Measurements from ENCODE around the gene IL15. TPM values are rescaled to one million over a fixed set of nuclear protein-coding genes. Genes with fewer than 3 reads are reported as not detected.

The IL15 gene
- total RNA-seq, 1 donor from 2014 or later, result 11.5 TPM

DNA sequence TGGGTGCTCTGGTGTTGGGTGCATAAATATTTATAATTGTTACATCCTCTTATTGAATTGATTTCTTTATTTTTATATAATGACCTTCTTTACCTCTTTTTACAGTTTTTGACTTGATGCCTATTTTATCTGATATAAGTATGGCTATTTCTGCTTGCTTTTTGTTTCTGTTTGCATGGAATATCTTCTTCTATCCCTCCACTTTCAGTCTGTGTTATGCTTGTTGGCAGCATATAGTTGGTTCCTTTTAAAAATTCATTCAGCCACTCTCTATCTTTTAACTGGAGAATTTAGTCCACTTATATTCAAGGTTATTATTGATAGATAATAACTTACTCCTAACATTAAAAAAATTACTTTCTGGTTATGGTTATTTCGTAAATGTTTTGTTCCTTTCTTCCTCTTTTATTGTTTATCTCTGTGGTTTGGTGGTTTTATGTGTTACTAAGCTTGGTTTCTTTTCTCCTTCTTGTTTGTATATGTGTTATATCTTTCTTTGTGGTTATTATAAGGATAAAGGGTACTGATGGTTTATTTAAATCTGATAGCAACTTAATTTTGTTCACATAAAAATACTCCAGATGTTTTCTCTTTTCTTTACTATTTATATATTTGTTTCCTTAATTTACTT lies 69.5 kb downstream of the IL15 start:
- TF ChIP-seq POLR2A (IDR thresholded peaks at IDR 0.05) (no peak), POLR2AphosphoS5 (IDR thresholded peaks at IDR 0.05; ENCODE audit: insufficient read depth in 1 of 2, low read depth in 1 of 2) (no peak)
- TF ChIP-seq, protein P1, sequence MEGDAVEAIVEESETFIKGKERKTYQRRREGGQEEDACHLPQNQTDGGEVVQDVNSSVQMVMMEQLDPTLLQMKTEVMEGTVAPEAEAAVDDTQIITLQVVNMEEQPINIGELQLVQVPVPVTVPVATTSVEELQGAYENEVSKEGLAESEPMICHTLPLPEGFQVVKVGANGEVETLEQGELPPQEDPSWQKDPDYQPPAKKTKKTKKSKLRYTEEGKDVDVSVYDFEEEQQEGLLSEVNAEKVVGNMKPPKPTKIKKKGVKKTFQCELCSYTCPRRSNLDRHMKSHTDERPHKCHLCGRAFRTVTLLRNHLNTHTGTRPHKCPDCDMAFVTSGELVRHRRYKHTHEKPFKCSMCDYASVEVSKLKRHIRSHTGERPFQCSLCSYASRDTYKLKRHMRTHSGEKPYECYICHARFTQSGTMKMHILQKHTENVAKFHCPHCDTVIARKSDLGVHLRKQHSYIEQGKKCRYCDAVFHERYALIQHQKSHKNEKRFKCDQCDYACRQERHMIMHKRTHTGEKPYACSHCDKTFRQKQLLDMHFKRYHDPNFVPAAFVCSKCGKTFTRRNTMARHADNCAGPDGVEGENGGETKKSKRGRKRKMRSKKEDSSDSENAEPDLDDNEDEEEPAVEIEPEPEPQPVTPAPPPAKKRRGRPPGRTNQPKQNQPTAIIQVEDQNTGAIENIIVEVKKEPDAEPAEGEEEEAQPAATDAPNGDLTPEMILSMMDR (IDR thresholded peaks at IDR 0.05), result no peak
- H3K27me3 ChIP-seq, result no peaks in the 10 kb centered on the region
- no peak for DNase-seq (ENCODE audit: extremely low spot score in 2 of 2)
- no peak overlapping the region for H3K4me3 ChIP-seq
- no peaks in the 10 kb centered on the region for H3K4me1 ChIP-seq
- H3K27ac ChIP-seq, result no peak overlapping the region
- peaks cover 7% of the 10 kb centered on the region for H3K9me3 ChIP-seq
- no peaks in the 10 kb centered on the region for H3K36me3 ChIP-seq
- intact Hi-C loops (cut with DNase I), result no loop called here

DNA sequence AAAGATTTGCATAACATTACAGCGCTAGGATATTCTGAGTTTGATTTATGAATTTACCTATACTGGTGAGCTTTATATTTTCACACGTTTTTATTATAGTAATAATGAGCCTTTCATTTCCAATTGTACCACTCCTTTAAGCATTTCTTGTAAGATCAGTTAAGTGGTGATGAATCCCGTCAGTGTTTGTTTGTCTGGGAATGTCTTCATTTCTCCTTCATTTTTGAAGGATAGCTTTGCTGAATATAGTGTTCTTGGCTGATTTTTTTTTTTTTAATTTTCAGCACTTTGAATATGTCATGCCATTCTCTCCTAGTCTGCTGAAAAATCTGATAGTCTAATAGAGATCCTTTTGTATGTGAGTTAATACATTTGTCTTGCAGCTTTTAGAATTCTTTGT lies 70.1 kb downstream of the IL15 start:
- TF ChIP-seq, protein P1 (IDR thresholded peaks at IDR 0.05), result no peak
- no peak for TF ChIP-seq POLR2AphosphoS5 (IDR thresholded peaks at IDR 0.05; ENCODE audit: insufficient read depth in 1 of 2, low read depth in 1 of 2)
- no peak for TF ChIP-seq POLR2A (IDR thresholded peaks at IDR 0.05)
- H3K4me1 ChIP-seq, result no peaks in the 10 kb centered on the region
- no peak overlapping the region for H3K4me3 ChIP-seq
- no peaks in the 10 kb centered on the region for H3K36me3 ChIP-seq
- no peaks in the 10 kb centered on the region for H3K27me3 ChIP-seq
- no peak for DNase-seq (ENCODE audit: extremely low spot score in 2 of 2)
- H3K9me3 ChIP-seq, result peaks cover 7% of the 10 kb centered on the region
- H3K27ac ChIP-seq, result no peak overlapping the region
- intact Hi-C loops (cut with DNase I), result no loop called here

DNA sequence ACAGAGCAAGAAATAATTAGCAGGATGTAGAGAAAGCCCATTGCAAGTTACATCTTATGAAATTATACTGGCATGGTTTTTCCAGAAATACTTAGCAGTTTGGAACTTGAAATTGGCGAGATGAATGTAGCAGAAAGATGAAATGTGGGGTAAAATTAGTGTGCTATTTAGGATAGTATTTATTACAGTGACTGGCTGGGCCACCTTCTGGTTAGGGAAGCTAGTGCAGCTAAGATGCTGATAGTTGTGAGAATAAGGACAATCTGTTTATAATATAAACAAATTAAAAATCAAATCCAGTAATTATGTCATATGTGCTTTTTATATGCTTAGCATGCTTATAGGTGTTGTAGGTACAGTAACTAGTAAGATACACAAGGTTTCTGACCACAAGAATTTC lies 74.8 kb downstream of the IL15 start:
- TF ChIP-seq POLR2AphosphoS5 (IDR thresholded peaks at IDR 0.05; ENCODE audit: insufficient read depth in 1 of 2, low read depth in 1 of 2), result no peak
- TF ChIP-seq, protein P1 (IDR thresholded peaks at IDR 0.05), result peak in 1 of 3 experiments; percentile 24
- peaks cover 7% of the 10 kb centered on the region for H3K9me3 ChIP-seq
- no peaks in the 10 kb centered on the region for H3K4me1 ChIP-seq
- H3K27ac ChIP-seq, result no peak overlapping the region
- DNase-seq (ENCODE audit: extremely low spot score in 2 of 2), result no peak
- H3K27me3 ChIP-seq, result no peaks in the 10 kb centered on the region
- no peaks in the 10 kb centered on the region for H3K36me3 ChIP-seq
- H3K4me3 ChIP-seq, result no peak overlapping the region
- intact Hi-C loops (cut with DNase I), result no loop called here

DNA sequence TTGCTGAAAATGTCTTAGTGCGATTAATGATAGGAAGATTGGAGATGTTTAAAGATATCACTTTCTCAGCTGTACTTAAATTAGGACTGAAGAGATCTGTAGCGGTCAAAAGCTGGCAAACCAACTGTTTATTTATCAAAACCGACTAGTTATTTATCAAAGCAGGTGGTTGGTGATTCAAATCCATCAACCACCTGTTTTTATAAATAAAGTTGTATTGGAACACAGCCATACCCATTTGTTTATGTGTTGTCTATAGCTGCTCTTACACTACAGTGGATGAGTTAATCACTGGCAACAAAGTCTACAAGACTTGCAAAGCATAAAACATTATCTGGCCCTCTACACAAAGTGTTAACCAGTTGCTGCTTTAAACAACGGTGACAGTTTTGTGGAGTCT lies 76.8 kb downstream of the IL15 start:
- H3K27me3 ChIP-seq, result no peaks in the 10 kb centered on the region
- intact Hi-C loops (cut with DNase I), result no loop called here
- no peak for DNase-seq (ENCODE audit: extremely low spot score in 2 of 2)
- H3K27ac ChIP-seq, result no peak overlapping the region
- H3K9me3 ChIP-seq, result no peaks in the 10 kb centered on the region
- H3K36me3 ChIP-seq, result no peaks in the 10 kb centered on the region
- TF ChIP-seq, protein P1 (IDR thresholded peaks at IDR 0.05), result no peak
- no peak for TF ChIP-seq POLR2AphosphoS5 (IDR thresholded peaks at IDR 0.05; ENCODE audit: insufficient read depth in 1 of 2, low read depth in 1 of 2)
- no peak for TF ChIP-seq POLR2A (IDR thresholded peaks at IDR 0.05)
- H3K4me3 ChIP-seq, result no peak overlapping the region
- H3K4me1 ChIP-seq, result no peaks in the 10 kb centered on the region

DNA sequence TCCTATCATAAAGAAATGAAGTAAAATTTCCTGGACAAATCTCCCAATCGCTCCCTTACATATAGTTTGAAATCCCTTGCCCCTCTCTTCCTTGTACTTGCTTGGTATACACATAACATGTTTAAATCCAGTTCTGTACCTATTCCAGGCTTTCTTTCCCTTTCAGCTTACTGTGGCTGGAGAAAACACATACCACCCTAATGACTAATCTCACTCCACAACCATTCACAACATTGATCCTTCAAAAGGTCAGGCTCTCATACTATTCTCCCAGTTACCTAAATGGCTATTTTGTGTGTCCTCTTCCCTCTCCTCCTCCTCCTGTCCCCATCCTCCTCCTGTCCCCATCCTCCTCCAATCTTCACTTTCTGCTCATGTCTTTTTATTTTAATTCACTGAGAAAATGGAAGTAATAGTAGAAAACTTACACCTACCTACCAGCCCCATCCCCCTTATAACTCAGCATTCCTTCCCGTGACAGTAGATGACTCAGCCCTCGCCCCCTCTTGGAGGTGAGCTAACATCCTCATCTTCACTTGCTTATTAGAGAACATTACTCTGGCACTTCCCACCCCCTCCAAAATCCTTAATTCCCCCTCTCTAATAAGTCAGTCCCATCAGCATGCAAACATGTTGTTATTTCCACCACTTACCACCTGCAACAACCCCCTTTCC lies 77.5 kb downstream of the IL15 start:
- Histone ChIP-seq H3K9me3 (no peaks in the 10 kb centered on the region), H3K4me3 (no peak overlapping the region), H3K36me3 (no peaks in the 10 kb centered on the region), H3K27me3 (no peaks in the 10 kb centered on the region), H3K27ac (no peak overlapping the region), H3K4me1 (no peaks in the 10 kb centered on the region)
- no peak for DNase-seq (ENCODE audit: extremely low spot score in 2 of 2)
- intact Hi-C loops (cut with DNase I), result no loop called here
- no peak for TF ChIP-seq POLR2AphosphoS5 (IDR thresholded peaks at IDR 0.05; ENCODE audit: insufficient read depth in 1 of 2, low read depth in 1 of 2)
- TF ChIP-seq, protein P1 (IDR thresholded peaks at IDR 0.05), result no peak
- no peak for TF ChIP-seq POLR2A (IDR thresholded peaks at IDR 0.05)
